NCI-H1436 treated with DMSO at 0.1 percent for 48 hours (cell line): ENCODE measurements around the gene NAAA.
"Not testable (repeated sequence)": the region's sequence is repeated elsewhere in the genome, so short reads cannot be mapped to it uniquely, and the experiment has no call there.

Experiments
- DNase-seq: peaks from one replicate; lab custom pipeline; 2025; lab: John Stamatoyannopoulos, UW

NAAA gene

GRCh38 chr4:75919920-75920319, 20.9 kb downstream of the NAAA start:
- no peak for DNase-seq

- DNase-seq: no peak
Observed at GRCh38 chr4:75916091-75916661, 24.6 kb downstream of the NAAA start.

- DNase-seq: no peak
Observed at GRCh38 chr4:75912968-75913367, 27.8 kb downstream of the NAAA start.

- not testable (repeated sequence) for DNase-seq
Observed at GRCh38 chr4:75910831-75911230, 30.0 kb downstream of the NAAA start.

GRCh38 chr4:75909405-75909804, 31.4 kb downstream of the NAAA start:
- no peak for DNase-seq

- DNase-seq: no peak
Observed at GRCh38 chr4:75908555-75908954, 32.3 kb downstream of the NAAA start.

GRCh38 chr4:75907966-75908365, 32.8 kb downstream of the NAAA start:
- DNase-seq: no peak

- DNase-seq: no peak
Observed at GRCh38 chr4:75904076-75904475, 36.7 kb downstream of the NAAA start.

GRCh38 chr4:75902352-75902751, 38.5 kb downstream of the NAAA start, which contains the start of gene PPEF2:
Gene PPEF2 (minus strand): TSS chr4:75902452. CDS start chr4:75896325, 6,127 bp downstream.
- no peak for DNase-seq

- DNase-seq: no peak
Observed at GRCh38 chr4:75898536-75898935, 42.3 kb downstream of the NAAA start.

GRCh38 chr4:75895744-75896314, 45.0 kb downstream of the NAAA start:
- DNase-seq: no peak

- no peak for DNase-seq
Observed at GRCh38 chr4:75892508-75892907, 48.3 kb downstream of the NAAA start.

- no peak for DNase-seq
Observed at GRCh38 chr4:75891611-75892010, 49.2 kb downstream of the NAAA start.

- DNase-seq: no peak
Observed at GRCh38 chr4:75889537-75890199, 51.1 kb downstream of the NAAA start.

GRCh38 chr4:75886104-75886503, 54.7 kb downstream of the NAAA start:
- no peak for DNase-seq

- DNase-seq: no peak
Observed at GRCh38 chr4:75881476-75881875, 59.3 kb downstream of the NAAA start.

GRCh38 chr4:75880278-75880677, 60.5 kb downstream of the NAAA start:
- DNase-seq: no peak

- no peak for DNase-seq
Observed at GRCh38 chr4:75878246-75878756, 62.5 kb downstream of the NAAA start.

GRCh38 chr4:75876218-75876617, 64.6 kb downstream of the NAAA start:
- no peak for DNase-seq

GRCh38 chr4:75869100-75869499, 71.7 kb downstream of the NAAA start:
- DNase-seq: no peak

- DNase-seq: no peak
Observed at GRCh38 chr4:75867130-75867529, 73.7 kb downstream of the NAAA start.
